WTC11 (cell line): ENCODE results near the gene IGF2BP1. TPM values are rescaled to one million over a fixed set of nuclear protein-coding genes. Genes with fewer than 3 reads are reported as not detected.

ENCODE experiments used
- ATAC-seq: fragments of 200-7000 bp; cut with Tn5 transposase; 2 replicates; pipeline ENCODE4 v1.10.0; 2021; ENCODE audit warnings: mild to moderate bottlenecking, moderate library complexity
- CTCF ChIA-PET: fragments of 300-600 bp; sonication (Branson Sonifier 250); formaldehyde crosslinking; loops from one replicate; lab custom pipeline; 2021; ENCODE audit warnings: antibody characterized with exemption; lab: Charles Lee
- POLR2A ChIA-PET: fragments of 350-600 bp; sonication (Branson Sonifier 250); formaldehyde crosslinking; loops from one replicate; lab custom pipeline; 2021; ENCODE audit warnings: antibody characterized with exemption; lab: Charles Lee
- DNase-seq: peaks from one replicate; pipeline ENCODE4 v3.0.0; 2021; ENCODE audit warnings: low spot score
- H3K27ac Mint-ChIP-seq: 2 replicates; pipeline ENCODE4 v1.8.0; 2021; ENCODE audit warnings: mixed read lengths
- H3K27me3 Mint-ChIP-seq: 2 replicates; pipeline ENCODE4 v1.8.0; 2021; ENCODE audit warnings: low read depth, mild to moderate bottlenecking, moderate library complexity, mixed read lengths
- H3K36me3 Mint-ChIP-seq: 2 replicates; pipeline ENCODE4 v1.8.0; 2021; ENCODE audit warnings: mixed read lengths
- H3K4me1 Mint-ChIP-seq: 2 replicates; pipeline ENCODE4 v1.8.0; 2022; ENCODE audit warnings: mixed read lengths
- H3K4me3 Mint-ChIP-seq: 2 replicates; pipeline ENCODE4 v1.8.0; 2021; ENCODE audit warnings: mild to moderate bottlenecking, moderate library complexity, mixed read lengths
- H3K9me3 Mint-ChIP-seq: 2 replicates; pipeline ENCODE4 v1.8.0; 2021; ENCODE audit warnings: mixed read lengths
- ELF4 ChIP-seq: sonication (generic); formaldehyde crosslinking; IDR thresholded peaks from 2 replicates; pipeline ENCODE4 v1.8.1; 2022; ENCODE audit warnings: low read depth, mild to moderate bottlenecking, moderate library complexity, missing genetic modification reagents
- GRHL2 ChIP-seq: fragments of 250-450 bp; sonication (Bioruptor Pico); IDR thresholded peaks from 2 replicates; pipeline ENCODE4 v1.8.0; 2022; ENCODE audit warnings: mild to moderate bottlenecking, moderate library complexity; ENCODE audit not compliant: insufficient replicate concordance, severe bottlenecking
- IRF2 ChIP-seq: sonication (generic); formaldehyde crosslinking; IDR thresholded peaks from 2 replicates; pipeline ENCODE4 v1.8.0; 2022; ENCODE audit warnings: low read depth, missing genetic modification reagents, borderline replicate concordance
- JUN ChIP-seq: sonication (generic); formaldehyde crosslinking; IDR thresholded peaks from 2 replicates; pipeline ENCODE4 v1.8.0; 2023; ENCODE audit warnings: mild to moderate bottlenecking, missing genetic modification reagents
- MXD4 ChIP-seq: fragments of 250-450 bp; sonication (Bioruptor Pico); IDR thresholded peaks from 2 replicates; pipeline ENCODE4 v1.8.0; 2021; ENCODE audit warnings: mild to moderate bottlenecking, moderate library complexity, borderline replicate concordance
- SMAD4 ChIP-seq: sonication (generic); formaldehyde crosslinking; IDR thresholded peaks from 2 replicates; pipeline ENCODE4 v1.8.0; 2022; ENCODE audit warnings: mild to moderate bottlenecking, missing genetic modification reagents
- ZNF317 ChIP-seq: sonication (generic); formaldehyde crosslinking; IDR thresholded peaks from 2 replicates; pipeline ENCODE4 v1.8.1; 2023; ENCODE audit warnings: low read depth, mild to moderate bottlenecking, moderate library complexity, missing genetic modification reagents, borderline replicate concordance
- ZNF396 ChIP-seq: fragments of 250-450 bp; sonication (Bioruptor Pico); IDR thresholded peaks from 2 replicates; pipeline ENCODE4 v1.8.0; 2021; ENCODE audit warnings: mild to moderate bottlenecking, moderate library complexity, borderline replicate concordance
- total RNA-seq: library from RNA; stranded (reverse); gene quantifications from 3 replicates; pipeline ENCODE4 v1.2.3, GENCODE V29; 2021
- TF ChIP-seq, protein P1 (sequence below): fragments of 250-450 bp; sonication (Bioruptor Pico); IDR thresholded peaks from 2 replicates; pipeline ENCODE4 v1.9.0; 2021; ENCODE audit warnings: mild to moderate bottlenecking, borderline replicate concordance
- TF ChIP-seq, protein P2 (sequence below): sonication (generic); formaldehyde crosslinking; IDR thresholded peaks from 2 replicates; pipeline ENCODE4 v1.8.0; 2022; ENCODE audit warnings: mild to moderate bottlenecking, missing genetic modification reagents
- TF ChIP-seq, protein P3 (sequence below): sonication (generic); formaldehyde crosslinking; IDR thresholded peaks from 2 replicates; pipeline ENCODE4 v1.8.0; 2022; ENCODE audit warnings: mild to moderate bottlenecking, missing genetic modification reagents
- TF ChIP-seq, protein P4 (sequence below): fragments of 250-450 bp; sonication (Bioruptor Pico); IDR thresholded peaks from 2 replicates; pipeline ENCODE4 v1.9.0; 2021; ENCODE audit warnings: moderate library complexity, mild to moderate bottlenecking, inconsistent platforms, borderline replicate concordance
- TF ChIP-seq, protein P5 (sequence below): sonication (generic); formaldehyde crosslinking; IDR thresholded peaks from 2 replicates; pipeline ENCODE4 v1.8.1; 2023; ENCODE audit warnings: mild to moderate bottlenecking, missing genetic modification reagents, borderline replicate concordance
- TF ChIP-seq, protein P6 (sequence below): sonication (generic); formaldehyde crosslinking; IDR thresholded peaks from 2 replicates; pipeline ENCODE4 v1.8.0; 2023; ENCODE audit warnings: missing genetic modification reagents

IGF2BP1 gene
- total RNA-seq, 1 experiment from 2014 or later: 392 TPM

DNA sequence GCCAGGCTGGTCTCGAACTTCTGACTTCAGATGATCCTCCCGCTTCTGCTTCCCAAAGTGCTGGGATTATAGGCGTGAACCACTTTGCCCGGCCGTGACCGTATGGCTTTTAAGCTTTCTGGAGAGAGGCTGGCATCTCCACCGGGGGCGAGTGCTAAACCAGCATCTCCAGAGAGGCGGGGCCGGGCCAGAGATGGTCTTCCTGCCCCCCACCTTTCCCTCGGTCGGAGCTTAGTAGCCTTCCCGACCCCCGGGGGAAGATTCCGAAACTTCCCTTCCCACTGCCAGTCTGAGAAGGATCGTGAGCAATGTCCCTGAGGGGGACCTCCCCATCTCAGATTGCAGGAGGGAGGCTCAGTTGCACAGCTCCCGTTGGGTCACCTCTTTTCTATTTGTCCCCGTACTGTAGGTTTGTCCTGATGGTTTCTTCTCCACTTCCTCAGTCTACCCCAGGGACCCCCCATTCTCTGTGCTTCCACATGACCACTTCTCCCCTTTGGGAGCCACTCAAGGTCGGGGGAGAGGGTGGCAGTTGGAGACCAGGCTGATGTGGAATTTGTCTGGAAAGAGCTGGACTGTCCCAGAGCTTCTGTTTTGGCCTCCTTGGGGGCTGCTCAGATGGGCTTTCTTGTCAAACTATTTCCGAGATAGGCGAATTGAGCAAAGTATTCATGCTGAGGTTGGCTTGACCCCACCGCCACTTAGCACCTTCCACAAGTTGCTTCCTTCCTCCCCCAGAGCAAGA is 18.2 kb downstream of the IGF2BP1 start:
- H3K4me3 Mint-ChIP-seq: peak overlapping the region; percentile 44
- ChIA-PET POLR2A (interaction anchor here (0.8 to 5.5 kb wide), 5 partner anchors 11 to 54 kb away, joined by 3 to 65 read pairs (median 4); partner anchors contain the start of gene IGF2BP1), CTCF (interaction anchor here (1.0 to 8.8 kb wide), 7 partner anchors 17 to 123 kb away, joined by 3 to 182 read pairs (median 8); partner anchors contain the start of genes ATP5MC1, IGF2BP1 and SNF8)
- H3K27me3 Mint-ChIP-seq: no peaks in the 10 kb centered on the region
- TF ChIP-seq ZNF396 (CRISPR knock-in tag) (no peak), GRHL2 (CRISPR knock-in tag) (no peak)
- no peaks in the 10 kb centered on the region for H3K9me3 Mint-ChIP-seq
- no peak for DNase-seq
- H3K36me3 Mint-ChIP-seq: peaks cover 15% of the 10 kb centered on the region
- no peak for ATAC-seq
- H3K4me1 Mint-ChIP-seq: peaks cover 76% of the 10 kb centered on the region
- peak overlapping the region; percentile 93; the same call in 1 of the 2 replicates for H3K27ac Mint-ChIP-seq

DNA sequence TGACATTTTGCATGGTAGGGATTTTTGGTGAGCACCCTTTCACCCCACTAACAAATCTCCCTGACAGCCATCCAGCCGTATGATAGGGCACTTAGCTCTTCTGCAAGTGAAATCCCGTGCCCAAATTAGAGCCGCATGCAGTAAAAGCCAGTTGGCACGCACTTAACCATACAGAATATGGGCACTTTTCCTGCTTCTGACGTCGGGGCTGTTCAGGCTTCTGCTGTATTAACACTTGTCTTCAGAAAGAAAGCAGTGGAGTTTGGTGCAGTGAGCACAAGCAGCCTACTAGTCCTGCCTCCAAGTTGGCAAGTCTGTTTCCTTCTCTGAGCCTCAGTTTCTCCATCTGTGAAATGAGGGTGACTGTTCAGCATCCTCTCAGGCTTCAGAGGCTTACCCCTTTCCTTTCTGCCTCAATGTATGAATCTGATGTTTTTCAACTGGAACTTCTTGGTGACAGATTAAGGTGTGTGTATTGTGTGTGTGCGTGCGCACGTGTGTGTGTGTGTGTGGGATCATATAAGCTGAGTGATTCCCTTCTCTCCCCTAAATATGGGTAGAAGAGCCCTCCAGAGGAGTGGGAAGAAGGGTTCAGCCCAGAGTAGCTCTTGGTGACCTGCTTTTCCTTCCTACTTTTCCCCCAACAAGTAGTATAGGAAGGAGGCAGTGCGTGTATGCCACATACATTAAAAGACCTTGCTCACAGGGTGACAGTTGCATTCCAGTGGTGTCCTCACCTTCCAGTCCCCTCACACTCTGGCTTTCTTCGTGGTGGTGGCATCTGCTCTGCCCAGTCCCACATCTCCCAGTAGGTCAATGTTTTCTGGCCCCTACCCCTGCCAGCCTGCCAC is 19.0 kb downstream of the IGF2BP1 start:
- TF ChIP-seq JUN (CRISPR knock-in tag) (no peak), ZNF317 (CRISPR knock-in tag) (no peak), GRHL2 (CRISPR knock-in tag) (no peak), ELF4 (CRISPR knock-in tag) (no peak)
- TF ChIP-seq, protein P1, sequence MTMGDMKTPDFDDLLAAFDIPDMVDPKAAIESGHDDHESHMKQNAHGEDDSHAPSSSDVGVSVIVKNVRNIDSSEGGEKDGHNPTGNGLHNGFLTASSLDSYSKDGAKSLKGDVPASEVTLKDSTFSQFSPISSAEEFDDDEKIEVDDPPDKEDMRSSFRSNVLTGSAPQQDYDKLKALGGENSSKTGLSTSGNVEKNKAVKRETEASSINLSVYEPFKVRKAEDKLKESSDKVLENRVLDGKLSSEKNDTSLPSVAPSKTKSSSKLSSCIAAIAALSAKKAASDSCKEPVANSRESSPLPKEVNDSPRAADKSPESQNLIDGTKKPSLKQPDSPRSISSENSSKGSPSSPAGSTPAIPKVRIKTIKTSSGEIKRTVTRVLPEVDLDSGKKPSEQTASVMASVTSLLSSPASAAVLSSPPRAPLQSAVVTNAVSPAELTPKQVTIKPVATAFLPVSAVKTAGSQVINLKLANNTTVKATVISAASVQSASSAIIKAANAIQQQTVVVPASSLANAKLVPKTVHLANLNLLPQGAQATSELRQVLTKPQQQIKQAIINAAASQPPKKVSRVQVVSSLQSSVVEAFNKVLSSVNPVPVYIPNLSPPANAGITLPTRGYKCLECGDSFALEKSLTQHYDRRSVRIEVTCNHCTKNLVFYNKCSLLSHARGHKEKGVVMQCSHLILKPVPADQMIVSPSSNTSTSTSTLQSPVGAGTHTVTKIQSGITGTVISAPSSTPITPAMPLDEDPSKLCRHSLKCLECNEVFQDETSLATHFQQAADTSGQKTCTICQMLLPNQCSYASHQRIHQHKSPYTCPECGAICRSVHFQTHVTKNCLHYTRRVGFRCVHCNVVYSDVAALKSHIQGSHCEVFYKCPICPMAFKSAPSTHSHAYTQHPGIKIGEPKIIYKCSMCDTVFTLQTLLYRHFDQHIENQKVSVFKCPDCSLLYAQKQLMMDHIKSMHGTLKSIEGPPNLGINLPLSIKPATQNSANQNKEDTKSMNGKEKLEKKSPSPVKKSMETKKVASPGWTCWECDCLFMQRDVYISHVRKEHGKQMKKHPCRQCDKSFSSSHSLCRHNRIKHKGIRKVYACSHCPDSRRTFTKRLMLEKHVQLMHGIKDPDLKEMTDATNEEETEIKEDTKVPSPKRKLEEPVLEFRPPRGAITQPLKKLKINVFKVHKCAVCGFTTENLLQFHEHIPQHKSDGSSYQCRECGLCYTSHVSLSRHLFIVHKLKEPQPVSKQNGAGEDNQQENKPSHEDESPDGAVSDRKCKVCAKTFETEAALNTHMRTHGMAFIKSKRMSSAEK (CRISPR knock-in tag): no peak
- TF ChIP-seq, protein P2, sequence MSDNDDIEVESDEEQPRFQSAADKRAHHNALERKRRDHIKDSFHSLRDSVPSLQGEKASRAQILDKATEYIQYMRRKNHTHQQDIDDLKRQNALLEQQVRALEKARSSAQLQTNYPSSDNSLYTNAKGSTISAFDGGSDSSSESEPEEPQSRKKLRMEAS (CRISPR knock-in tag): no peak
- TF ChIP-seq, protein P3, sequence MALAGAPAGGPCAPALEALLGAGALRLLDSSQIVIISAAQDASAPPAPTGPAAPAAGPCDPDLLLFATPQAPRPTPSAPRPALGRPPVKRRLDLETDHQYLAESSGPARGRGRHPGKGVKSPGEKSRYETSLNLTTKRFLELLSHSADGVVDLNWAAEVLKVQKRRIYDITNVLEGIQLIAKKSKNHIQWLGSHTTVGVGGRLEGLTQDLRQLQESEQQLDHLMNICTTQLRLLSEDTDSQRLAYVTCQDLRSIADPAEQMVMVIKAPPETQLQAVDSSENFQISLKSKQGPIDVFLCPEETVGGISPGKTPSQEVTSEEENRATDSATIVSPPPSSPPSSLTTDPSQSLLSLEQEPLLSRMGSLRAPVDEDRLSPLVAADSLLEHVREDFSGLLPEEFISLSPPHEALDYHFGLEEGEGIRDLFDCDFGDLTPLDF (CRISPR knock-in tag): no peak
- CTCF ChIA-PET: interaction anchor here (0.5 to 8.8 kb wide), 3 partner anchors 17 to 72 kb away, joined by 3 to 182 read pairs (median 4); partner anchors contain the start of gene SNF8
- DNase-seq (no peak), ATAC-seq (no peak)
- Mint-ChIP-seq H3K4me3 (peak overlapping the region; percentile 44; the same call in 1 of the 2 replicates), H3K9me3 (no peaks in the 10 kb centered on the region), H3K4me1 (peaks cover 76% of the 10 kb centered on the region), H3K36me3 (peaks cover 15% of the 10 kb centered on the region), H3K27me3 (no peaks in the 10 kb centered on the region), H3K27ac (peak overlapping the region; percentile 93)
- POLR2A ChIA-PET: interaction anchor here (5.5 kb wide), 1 partner anchor 19 kb away, joined by 65 read pairs; the partner anchor contains the start of gene IGF2BP1

DNA sequence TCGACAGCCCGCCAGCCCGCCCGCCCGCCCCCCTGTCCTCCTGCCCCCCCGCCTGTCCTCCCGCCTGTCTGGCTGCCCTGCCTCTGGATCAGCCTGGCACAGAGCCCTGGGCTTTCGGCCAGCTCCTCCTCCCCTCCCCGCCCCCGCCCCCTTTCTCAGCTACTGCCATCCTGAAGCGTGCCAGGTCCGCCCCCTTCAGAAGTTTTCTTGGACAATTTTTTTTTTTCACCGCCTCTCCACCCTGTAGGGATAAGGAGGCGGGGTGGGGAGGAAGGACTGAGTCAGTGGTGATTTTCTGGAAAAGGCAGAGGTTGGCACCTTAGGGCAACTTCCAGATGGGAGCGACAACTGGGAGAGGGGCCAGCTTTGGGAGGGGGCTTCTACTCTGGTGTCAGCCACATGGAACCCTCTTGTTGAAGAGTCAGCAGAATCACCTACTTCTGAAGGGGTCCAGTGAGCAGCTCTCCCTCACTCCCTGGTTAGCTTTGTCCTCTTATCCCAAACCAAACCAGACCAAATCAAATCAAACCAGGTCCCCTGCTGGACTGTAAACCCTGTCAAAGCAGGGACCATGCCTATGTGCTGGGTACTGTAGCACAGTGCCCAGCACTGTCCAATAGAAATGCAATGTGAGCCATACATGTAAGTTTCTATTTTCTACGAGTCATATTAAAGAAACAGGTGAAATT is 19.7 kb downstream of the IGF2BP1 start:
- POLR2A ChIA-PET: interaction anchor here (5.5 kb wide), 1 partner anchor 19 kb away, joined by 65 read pairs; the partner anchor contains the start of gene IGF2BP1
- H3K9me3 Mint-ChIP-seq: no peaks in the 10 kb centered on the region
- peak overlapping the region; percentile 72 for H3K27ac Mint-ChIP-seq
- H3K36me3 Mint-ChIP-seq: peaks cover 15% of the 10 kb centered on the region
- ATAC-seq (no peak), DNase-seq (no peak)
- CTCF ChIA-PET: interaction anchor here (0.5 to 8.8 kb wide), 3 partner anchors 16 to 35 kb away, joined by 3 to 182 read pairs (median 4); no protein-coding TSS in a partner anchor
- peak overlapping the region; percentile 3; the same call in 1 of the 2 replicates for H3K4me3 Mint-ChIP-seq
- H3K4me1 Mint-ChIP-seq: peaks cover 76% of the 10 kb centered on the region
- no peaks in the 10 kb centered on the region for H3K27me3 Mint-ChIP-seq
- TF ChIP-seq, protein P4, sequence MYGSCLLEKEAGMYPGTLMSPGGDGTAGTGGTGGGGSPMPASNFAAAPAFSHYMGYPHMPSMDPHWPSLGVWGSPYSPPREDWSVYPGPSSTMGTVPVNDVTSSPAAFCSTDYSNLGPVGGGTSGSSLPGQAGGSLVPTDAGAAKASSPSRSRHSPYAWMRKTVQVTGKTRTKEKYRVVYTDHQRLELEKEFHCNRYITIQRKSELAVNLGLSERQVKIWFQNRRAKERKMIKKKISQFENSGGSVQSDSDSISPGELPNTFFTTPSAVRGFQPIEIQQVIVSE: no peak
- TF ChIP-seq, protein P5, sequence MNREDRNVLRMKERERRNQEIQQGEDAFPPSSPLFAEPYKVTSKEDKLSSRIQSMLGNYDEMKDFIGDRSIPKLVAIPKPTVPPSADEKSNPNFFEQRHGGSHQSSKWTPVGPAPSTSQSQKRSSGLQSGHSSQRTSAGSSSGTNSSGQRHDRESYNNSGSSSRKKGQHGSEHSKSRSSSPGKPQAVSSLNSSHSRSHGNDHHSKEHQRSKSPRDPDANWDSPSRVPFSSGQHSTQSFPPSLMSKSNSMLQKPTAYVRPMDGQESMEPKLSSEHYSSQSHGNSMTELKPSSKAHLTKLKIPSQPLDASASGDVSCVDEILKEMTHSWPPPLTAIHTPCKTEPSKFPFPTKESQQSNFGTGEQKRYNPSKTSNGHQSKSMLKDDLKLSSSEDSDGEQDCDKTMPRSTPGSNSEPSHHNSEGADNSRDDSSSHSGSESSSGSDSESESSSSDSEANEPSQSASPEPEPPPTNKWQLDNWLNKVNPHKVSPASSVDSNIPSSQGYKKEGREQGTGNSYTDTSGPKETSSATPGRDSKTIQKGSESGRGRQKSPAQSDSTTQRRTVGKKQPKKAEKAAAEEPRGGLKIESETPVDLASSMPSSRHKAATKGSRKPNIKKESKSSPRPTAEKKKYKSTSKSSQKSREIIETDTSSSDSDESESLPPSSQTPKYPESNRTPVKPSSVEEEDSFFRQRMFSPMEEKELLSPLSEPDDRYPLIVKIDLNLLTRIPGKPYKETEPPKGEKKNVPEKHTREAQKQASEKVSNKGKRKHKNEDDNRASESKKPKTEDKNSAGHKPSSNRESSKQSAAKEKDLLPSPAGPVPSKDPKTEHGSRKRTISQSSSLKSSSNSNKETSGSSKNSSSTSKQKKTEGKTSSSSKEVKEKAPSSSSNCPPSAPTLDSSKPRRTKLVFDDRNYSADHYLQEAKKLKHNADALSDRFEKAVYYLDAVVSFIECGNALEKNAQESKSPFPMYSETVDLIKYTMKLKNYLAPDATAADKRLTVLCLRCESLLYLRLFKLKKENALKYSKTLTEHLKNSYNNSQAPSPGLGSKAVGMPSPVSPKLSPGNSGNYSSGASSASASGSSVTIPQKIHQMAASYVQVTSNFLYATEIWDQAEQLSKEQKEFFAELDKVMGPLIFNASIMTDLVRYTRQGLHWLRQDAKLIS (CRISPR knock-in tag): no peak
- no peak for TF ChIP-seq GRHL2 (CRISPR knock-in tag)
- no peak for TF ChIP-seq SMAD4 (CRISPR knock-in tag)
- TF ChIP-seq IRF2 (CRISPR knock-in tag): no peak
- TF ChIP-seq, protein P6, sequence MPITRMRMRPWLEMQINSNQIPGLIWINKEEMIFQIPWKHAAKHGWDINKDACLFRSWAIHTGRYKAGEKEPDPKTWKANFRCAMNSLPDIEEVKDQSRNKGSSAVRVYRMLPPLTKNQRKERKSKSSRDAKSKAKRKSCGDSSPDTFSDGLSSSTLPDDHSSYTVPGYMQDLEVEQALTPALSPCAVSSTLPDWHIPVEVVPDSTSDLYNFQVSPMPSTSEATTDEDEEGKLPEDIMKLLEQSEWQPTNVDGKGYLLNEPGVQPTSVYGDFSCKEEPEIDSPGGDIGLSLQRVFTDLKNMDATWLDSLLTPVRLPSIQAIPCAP: no peak
- no peak for TF ChIP-seq MXD4 (CRISPR knock-in tag)
